ENCODE results near the gene TTPAL. TPM values are rescaled to one million over a fixed set of nuclear protein-coding genes. Genes with fewer than 3 reads are reported as not detected.

Gene TTPAL
- total and polyA plus RNA-seq, 2 of the 4 experiments (the other 2 are of a cell fraction), result 8.2 to 18.1 TPM

GRCh38 chr20:44526129-44526528 lies 50.5 kb downstream of the TTPAL start:
- H3K27ac ChIP-seq (ENCODE audit: insufficient read depth, low read length), result no peak overlapping the region
- DNase-seq, result peak; percentile 52

More at GRCh38 chr20:44526129-44526528, 50.5 kb downstream of the TTPAL start:
- dilution Hi-C loops (cut with HindIII; ENCODE audit: low sequenced_read_pairs, unreplicated experiment) (no loop called here), intact Hi-C loops (cut with micrococcal nuclease) (no loop called here), in situ Hi-C loops (cut with MboI; ENCODE audit: low sequenced_read_pairs) (no loop called here)
- Histone ChIP-seq H4K5ac (ENCODE audit: low read depth, low read length) (peak overlapping the region; percentile 49; the same call in 1 of the 2 replicates), H3K27me3 (ENCODE audit: control insufficient read depth, insufficient read depth, low read length) (no peaks in the 10 kb centered on the region), H2BK120ac (ENCODE audit: low read depth, low read length) (peak overlapping the region; percentile 89), H4K20me1 (ENCODE audit: insufficient read depth, low read length) (peaks cover 6% of the 10 kb centered on the region), H3K9me3 (ENCODE audit: control insufficient read depth, insufficient read depth, low read length) (no peaks in the 10 kb centered on the region), H3K79me1 (ENCODE audit: low read depth in 1 of 2, low read length in 2 of 2) (peaks cover 0 to 7% of the 10 kb centered on the region in 2 experiments; a peak in 2 of 4 replicates), H3K14ac (replicated peaks; ENCODE audit: low read depth, low read length) (peak overlapping the region; percentile 77), H3K23ac (ENCODE audit: low read depth, low read length) (no peak overlapping the region), H4K91ac (ENCODE audit: insufficient read depth, low read depth, low read length) (0 out of 2 replicates have a peak overlapping the region, but pooled peaks have one; percentile 64), H2AK9ac (replicated peaks; ENCODE audit: low read depth, low read length, poor library complexity) (peak overlapping the region; percentile 75), H3K9me1 (ENCODE audit: insufficient read depth, low read length) (peaks cover 4% of the 10 kb centered on the region; the same call in 1 of the 2 replicates), H3K4me1 (ENCODE audit: control insufficient read depth, insufficient read depth, low read length) (peaks cover 2% of the 10 kb centered on the region; the same call in 1 of the 2 replicates), H3K56ac (ENCODE audit: extremely low read depth, insufficient read depth, low read length) (no peak overlapping the region), H3K4me2 (ENCODE audit: low read depth, low read length) (no peak overlapping the region), H2AK5ac (ENCODE audit: low read depth, low read length) (peak overlapping the region; percentile 48), H2AFZ (replicated peaks; ENCODE audit: low read length, poor library complexity) (peak overlapping the region; percentile 77), H3K4ac (ENCODE audit: low read depth, low read length) (peak overlapping the region; percentile 82), H4K8ac (ENCODE audit: low read depth in 2 of 2, low read length in 2 of 2) (peak overlapping the region; percentile 6 to 90; a peak in 3 of 4 replicates), H3K4me3 (ENCODE audit: insufficient read depth, low read depth, low read length) (no peak overlapping the region), H2BK15ac (ENCODE audit: low read depth, low read length) (peak overlapping the region; percentile 74; the same call in 2 of the 3 replicates), H2BK5ac (ENCODE audit: low read depth, low read length, poor library complexity, severe bottlenecking) (peak overlapping the region; percentile 69), H3K9ac (ENCODE audit: low read depth, low read length) (no peak overlapping the region), H2BK20ac (ENCODE audit: low read depth, low read length) (peak overlapping the region; percentile 77), H3K36me3 (ENCODE audit: control insufficient read depth, insufficient read depth, low read length) (no peaks in the 10 kb centered on the region), H3K18ac (ENCODE audit: low read depth, low read length) (no peak overlapping the region)
- CTCF ChIA-PET, result interaction anchor here (0.5 to 0.6 kb wide), 2 partner anchors 26 to 448 kb away, joined by 3 read pairs; no protein-coding TSS in a partner anchor
- TF ChIP-seq MAFK (IDR thresholded peaks at IDR 0.05; ENCODE audit: low read depth, low read length) (no peak), CHD1 (IDR thresholded peaks at IDR 0.05; ENCODE audit: low read depth, low read length) (no peak)
- WGBS, 2 experiments (ENCODE audit: extremely low coverage in 2 of 2, insufficient read length in 1 of 2), result 96% methylated on average over 4 of the region's 6 CpGs; no CpG with 5 or more reads in 1 of the 2 experiments
- POLR2A ChIA-PET (ENCODE audit: unreplicated experiment), result no interaction called here
- ATAC-seq (ENCODE audit: low read depth), result no peak
- BruUV-seq (replicated peaks), result no TSS peak

Data from IMR-90 (cell line).